EH (cell line): Measurements from ENCODE around the gene BBS5.
"Not testable (repeated sequence)": the region's sequence is repeated elsewhere in the genome, so short reads cannot be mapped to it uniquely, and the experiment has no call there.

Experiments
- DNase-seq: peaks from one replicate; pipeline ENCODE4 v3.0.0-alpha.2; 2015; ENCODE audit warnings: low read depth

BBS5 gene

DNA sequence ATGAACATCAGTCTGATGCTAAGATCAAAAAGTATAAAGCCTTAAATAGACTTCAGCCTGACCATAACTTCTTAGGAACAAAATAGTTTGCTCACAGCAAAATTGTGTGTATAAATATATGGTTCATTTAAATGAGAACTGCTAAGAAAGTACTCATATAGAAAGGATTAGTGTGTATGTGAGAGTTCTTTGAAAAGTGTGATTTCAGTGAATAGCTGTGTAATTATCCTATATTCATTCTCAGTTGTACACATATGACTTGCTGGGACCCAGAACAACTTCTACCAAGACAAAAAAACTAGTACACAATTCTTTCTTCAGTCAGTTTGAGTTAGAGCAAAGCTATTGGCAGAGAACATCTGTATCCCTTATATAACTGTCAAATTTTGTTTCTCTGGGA, 7.2 kb downstream of the BBS5 start:
- DNase-seq = no peak

GRCh38 chr2:169490834-169491233, 11.5 kb downstream of the BBS5 start:
- DNase-seq = no peak

DNA sequence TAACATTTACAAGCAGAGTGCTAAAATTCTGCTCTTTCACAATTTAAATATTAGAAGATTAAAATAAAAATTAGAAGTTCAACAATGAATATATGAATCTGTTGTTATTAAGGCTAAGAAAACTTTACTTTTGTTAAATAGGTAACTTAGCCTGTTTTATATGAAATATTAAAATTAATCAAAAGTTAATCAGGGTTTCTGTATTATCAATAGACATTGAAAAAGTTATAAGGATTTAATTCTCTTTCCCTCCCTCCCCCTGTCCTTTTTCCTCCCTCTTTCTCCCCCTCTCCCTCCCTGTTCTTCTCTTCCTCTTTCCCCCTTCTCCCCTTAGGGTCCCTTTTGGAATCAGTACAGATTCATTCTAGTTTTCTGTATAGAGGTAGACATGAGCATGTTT, 12.1 kb downstream of the BBS5 start:
- DNase-seq = no peak

- DNase-seq = no peak
Observed at GRCh38 chr2:169493360-169493759, 14.1 kb downstream of the BBS5 start.

GRCh38 chr2:169495310-169495928, 16.1 kb downstream of the BBS5 start:
- no peak for DNase-seq

GRCh38 chr2:169504651-169505050, 25.4 kb downstream of the BBS5 start:
- no peak for DNase-seq

DNA sequence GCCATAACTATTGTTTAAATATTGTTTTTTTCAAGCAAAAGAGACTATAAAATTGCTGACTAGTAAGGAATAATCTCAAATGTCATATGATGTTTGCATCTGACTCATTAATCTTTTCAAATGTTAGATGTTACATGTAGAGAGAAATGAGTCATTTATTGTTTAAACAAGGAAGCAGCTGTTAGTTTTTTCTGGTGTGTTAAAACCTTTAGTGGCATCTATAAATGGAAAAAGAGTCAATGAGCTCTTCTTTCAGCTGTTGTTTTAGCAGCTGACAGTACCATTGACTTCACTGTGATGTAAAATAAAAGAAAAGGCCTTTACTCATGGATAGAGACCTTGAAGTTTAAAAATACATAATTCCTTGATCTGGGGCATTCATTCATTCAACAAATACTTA, 28.4 kb downstream of the BBS5 start:
- peak; percentile 65 for DNase-seq

GRCh38 chr2:169509298-169509885, 30.1 kb downstream of the BBS5 start, which contains the start of gene KLHL41:
Gene KLHL41 (plus strand): TSS chr2:169509702. CDS start chr2:169509779, 77 bp downstream.
- DNase-seq = peak; percentile 39

DNA sequence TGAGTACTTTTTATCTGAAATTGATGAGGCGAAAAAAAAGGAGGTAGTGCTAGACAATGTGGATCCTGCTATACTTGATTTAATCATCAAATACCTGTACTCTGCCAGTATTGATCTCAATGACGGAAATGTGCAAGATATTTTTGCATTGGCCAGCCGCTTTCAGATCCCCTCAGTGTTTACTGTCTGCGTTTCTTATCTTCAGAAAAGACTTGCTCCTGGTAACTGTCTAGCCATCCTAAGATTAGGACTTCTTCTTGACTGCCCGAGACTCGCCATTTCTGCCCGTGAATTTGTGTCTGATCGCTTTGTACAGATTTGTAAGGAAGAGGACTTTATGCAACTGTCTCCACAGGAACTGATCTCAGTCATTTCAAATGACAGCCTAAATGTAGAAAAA, 30.7 kb downstream of the BBS5 start:
- DNase-seq = no peak

GRCh38 chr2:169510496-169510895, 31.2 kb downstream of the BBS5 start:
- DNase-seq = no peak

GRCh38 chr2:169511818-169512217, 32.5 kb downstream of the BBS5 start:
- DNase-seq = no peak

DNA sequence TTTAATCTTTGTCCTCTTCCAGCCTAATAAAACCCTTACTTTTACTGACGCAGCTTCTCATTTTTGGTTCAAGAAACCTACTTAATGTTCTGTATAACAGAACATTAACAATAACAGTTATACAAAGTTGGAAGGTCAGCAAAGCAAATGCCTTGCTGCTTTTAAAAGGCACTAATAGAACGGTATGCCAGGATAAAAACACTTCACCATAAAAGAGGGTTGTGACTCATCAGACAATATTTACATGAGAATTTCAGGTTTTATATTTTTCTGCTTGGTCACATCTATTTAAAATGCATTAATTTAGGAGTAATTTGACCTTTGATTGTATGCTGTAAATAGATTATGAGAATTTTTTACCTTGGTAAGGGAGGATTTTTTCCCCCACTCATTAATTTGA, 33.2 kb downstream of the BBS5 start:
- peak; percentile 47 for DNase-seq

DNA sequence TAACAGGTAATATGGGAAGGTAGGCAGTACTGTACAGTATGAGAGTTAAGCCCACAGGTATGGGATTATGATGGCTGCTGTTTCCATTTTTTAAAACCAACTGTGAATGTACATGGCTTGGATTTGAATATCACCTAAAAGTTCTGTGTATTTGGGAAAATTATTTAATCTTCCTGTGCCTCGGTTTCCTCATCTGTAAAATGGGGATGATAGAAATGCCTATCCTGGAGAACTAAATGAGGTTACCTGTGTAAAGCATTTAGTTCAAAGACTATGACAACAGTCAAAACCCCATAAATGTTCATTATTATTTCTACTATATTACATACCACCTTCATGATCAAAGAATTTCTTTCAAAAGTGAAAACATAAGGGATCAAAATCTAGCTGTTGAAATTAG, 33.8 kb downstream of the BBS5 start:
- no peak for DNase-seq

- no peak for DNase-seq
Observed at GRCh38 chr2:169513926-169514325, 34.6 kb downstream of the BBS5 start.

DNA sequence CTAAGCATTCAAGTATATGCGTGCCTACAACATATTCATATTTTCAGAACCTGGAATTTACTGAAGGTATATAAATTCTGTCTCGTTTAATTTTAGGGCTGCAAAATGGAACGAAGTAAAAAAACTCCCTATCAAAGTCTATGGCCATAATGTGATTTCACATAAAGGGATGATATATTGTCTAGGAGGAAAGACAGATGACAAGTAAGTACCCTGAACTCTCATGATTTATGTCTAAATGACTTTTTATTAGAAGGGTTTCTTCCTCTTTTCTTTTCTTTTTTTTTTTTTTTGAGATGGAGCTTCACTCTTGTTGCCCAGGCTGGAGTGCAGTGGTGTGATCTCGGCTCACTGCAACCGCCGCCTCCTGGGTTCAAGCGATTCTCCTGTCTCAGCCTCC, 35.5 kb downstream of the BBS5 start:
- DNase-seq = not testable (repeated sequence)

GRCh38 chr2:169516488-169516995, 37.2 kb downstream of the BBS5 start:
- not testable (repeated sequence) for DNase-seq

DNA sequence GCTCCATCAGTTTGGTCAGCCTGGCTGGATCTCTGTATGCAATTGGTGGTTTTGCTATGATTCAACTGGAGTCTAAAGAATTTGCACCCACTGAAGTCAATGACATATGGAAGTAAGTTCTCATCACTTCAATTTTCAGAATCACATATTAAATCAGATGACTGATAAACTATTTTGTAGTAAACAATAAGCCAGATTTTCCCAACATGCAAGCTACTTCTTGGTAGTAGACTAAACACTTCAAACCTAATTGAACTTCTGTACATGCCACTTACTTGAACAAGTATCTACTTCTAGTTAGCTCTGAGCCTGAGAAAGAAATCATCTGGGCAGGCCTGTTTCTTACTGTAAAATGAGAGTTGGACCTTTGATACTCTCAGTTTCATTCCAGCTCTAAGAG, 41.6 kb downstream of the BBS5 start:
- DNase-seq = peak; percentile 7

- no peak for DNase-seq
Observed at GRCh38 chr2:169523681-169524080, 44.4 kb downstream of the BBS5 start.

DNA sequence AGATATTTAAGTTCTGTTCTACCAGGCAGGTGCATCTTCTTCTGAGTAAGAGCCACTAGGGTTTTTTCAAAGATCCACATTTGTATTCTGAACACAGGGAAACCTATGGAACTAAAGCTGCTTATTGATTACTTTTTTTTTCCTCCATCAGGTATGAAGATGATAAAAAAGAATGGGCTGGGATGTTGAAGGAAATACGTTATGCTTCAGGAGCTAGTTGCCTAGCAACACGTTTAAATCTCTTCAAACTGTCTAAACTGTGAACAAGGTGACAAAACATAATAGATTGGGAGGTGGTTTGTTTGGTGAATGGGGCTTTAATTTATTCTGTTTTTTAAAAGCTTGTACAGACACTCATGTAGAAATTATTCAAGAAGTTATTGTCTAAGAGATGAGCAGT, 46.1 kb downstream of the BBS5 start:
- no peak for DNase-seq

DNA sequence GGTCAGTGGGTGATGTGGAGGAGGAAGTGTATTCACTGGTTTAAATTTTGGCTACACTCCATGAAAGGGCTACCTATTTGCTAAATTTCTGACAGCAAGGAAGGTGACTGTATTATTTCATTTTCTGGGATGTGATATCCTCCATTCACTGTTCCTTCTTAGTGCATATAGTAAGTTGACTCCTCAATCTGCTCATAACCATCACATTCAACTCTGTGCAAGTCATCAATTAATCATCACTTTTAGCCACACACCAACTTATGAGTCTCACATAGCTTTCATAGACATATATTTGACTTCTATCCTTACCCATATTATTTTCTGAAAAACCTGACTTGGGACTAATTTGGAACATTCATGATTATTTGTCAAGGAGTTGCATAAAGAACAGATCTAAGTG, 47.2 kb downstream of the BBS5 start:
- peak; percentile 13 for DNase-seq

- peak; percentile 65 for DNase-seq
Observed at GRCh38 chr2:169528271-169528701, 49.0 kb downstream of the BBS5 start.

- not testable (repeated sequence) for DNase-seq
Observed at GRCh38 chr2:169539460-169539859, 60.2 kb downstream of the BBS5 start.

DNA sequence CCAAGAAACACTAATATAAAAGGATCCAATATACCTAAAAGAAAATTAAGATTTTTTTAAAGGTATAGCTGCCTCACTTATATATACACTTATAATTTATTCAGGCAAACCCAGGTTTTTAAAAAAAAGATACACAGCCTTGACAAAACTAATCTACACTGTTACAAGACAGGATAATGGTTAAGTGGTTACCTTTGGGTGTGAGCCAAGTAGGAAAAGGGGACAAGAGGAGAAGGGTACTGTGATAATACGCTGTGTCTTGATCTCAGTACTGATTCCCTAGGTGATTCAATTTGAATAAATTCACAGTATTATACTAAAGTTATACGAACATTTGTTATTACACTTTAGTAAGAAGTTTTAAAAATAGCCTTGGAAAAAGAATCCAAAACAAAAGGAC, 60.9 kb downstream of the BBS5 start:
- no peak for DNase-seq

- DNase-seq = no peak
Observed at GRCh38 chr2:169542433-169542832, 63.1 kb downstream of the BBS5 start.
